ENCODE data around the gene CTSA. TPM values are rescaled to one million over a fixed set of nuclear protein-coding genes. Genes with fewer than 3 reads are reported as not detected.

The CTSA gene
- total and polyA plus RNA-seq, 2 of the 4 experiments (the other 2 are of a cell fraction): 19.0 to 312 TPM

DNA sequence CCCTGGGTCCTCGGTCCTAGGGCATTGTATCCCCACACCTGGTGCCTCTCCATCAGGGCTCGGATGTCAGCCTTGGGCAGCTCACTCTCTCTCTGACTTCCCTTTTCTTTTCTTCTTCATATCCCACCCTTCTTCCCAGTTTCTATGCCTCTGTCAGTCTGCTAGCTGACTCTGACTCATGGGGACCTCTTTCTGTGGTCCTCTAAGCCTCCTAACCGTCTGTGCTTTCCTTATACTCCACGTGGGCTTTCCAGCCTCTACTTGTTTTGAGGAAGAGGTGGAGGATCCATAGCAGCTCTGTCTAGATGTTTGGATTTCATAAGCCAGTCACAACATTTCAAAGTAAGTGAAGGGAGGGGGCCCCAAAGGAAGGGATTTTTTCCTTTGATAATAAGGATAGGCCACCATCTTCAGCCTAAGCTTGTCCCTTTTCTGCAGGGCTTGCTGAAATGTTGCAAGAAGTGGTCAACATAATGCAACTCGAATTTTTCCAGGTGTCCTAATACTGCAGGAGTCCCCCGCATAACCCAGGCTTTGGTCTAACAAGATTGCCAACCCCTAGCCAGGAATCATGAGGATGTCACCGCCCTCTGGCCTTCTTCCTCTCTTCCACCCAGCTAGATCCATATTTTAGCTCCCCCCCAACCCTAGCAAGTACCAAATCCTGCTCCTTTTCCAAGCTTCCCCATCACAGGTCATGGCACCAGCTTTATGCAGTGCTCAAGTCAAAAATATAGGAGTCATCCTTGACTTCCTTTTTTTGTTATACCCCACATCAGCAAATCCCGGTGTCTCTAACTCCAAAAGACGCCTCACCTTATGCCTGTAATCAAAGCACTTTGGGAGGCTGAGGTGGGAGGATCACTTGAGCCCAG is 29.6 kb downstream of the CTSA start:
- H3K23ac ChIP-seq (ENCODE audit: low read depth, low read length): peak overlapping the region; percentile 49; the same call in 1 of the 2 replicates
- BruUV-seq (replicated peaks): no TSS peak
- H3K4me3 ChIP-seq (ENCODE audit: insufficient read depth, low read depth, low read length): no peak overlapping the region
- no peaks in the 10 kb centered on the region for H3K27me3 ChIP-seq (ENCODE audit: control insufficient read depth, insufficient read depth, low read length)
- peaks cover 30% of the 10 kb centered on the region for H3K4me1 ChIP-seq (ENCODE audit: control insufficient read depth, insufficient read depth, low read length)
- peak overlapping the region; percentile 85; the same call in 1 of the 2 replicates for H3K27ac ChIP-seq (ENCODE audit: insufficient read depth, low read length)
- no peaks in the 10 kb centered on the region; the same call in 1 of the 2 replicates for H3K9me1 ChIP-seq (ENCODE audit: insufficient read depth, low read length)
- peak overlapping the region; percentile 80 for H3K18ac ChIP-seq (ENCODE audit: low read depth, low read length)
- peak overlapping the region; percentile 85; the same call in 1 of the 3 replicates for H2BK15ac ChIP-seq (ENCODE audit: low read depth, low read length)
- no peak overlapping the region for H3K56ac ChIP-seq (ENCODE audit: extremely low read depth, insufficient read depth, low read length)
- POLR2A ChIA-PET (ENCODE audit: unreplicated experiment): interaction anchor here (0.7 kb wide), 1 partner anchor 14 kb away, joined by 3 read pairs; no protein-coding TSS in a partner anchor
- peak overlapping the region; percentile 95 for H2AK5ac ChIP-seq (ENCODE audit: low read depth, low read length)
- CTCF ChIA-PET: interaction anchor here (0.6 kb wide), 1 partner anchor 942 kb away, joined by 5 read pairs; no protein-coding TSS in a partner anchor
- H3K9ac ChIP-seq (ENCODE audit: low read depth, low read length): peak overlapping the region; percentile 55; the same call in 1 of the 2 replicates
- peak overlapping the region; percentile 73 for H3K4ac ChIP-seq (ENCODE audit: low read depth, low read length)
- H3K9me3 ChIP-seq (ENCODE audit: control insufficient read depth, insufficient read depth, low read length): no peaks in the 10 kb centered on the region
- H4K20me1 ChIP-seq (ENCODE audit: insufficient read depth, low read length): no peaks in the 10 kb centered on the region
- peak overlapping the region; percentile 81 for H2AFZ ChIP-seq (replicated peaks; ENCODE audit: low read length, poor library complexity)
- peak overlapping the region; percentile 80 for H2AK9ac ChIP-seq (replicated peaks; ENCODE audit: low read depth, low read length, poor library complexity)
- in situ Hi-C loops (cut with MboI; ENCODE audit: low sequenced_read_pairs) (loop anchor here (25.0 kb wide), 1 partner anchor 583 kb away; the partner anchor contains the start of gene SDC4), dilution Hi-C loops (cut with HindIII; ENCODE audit: low sequenced_read_pairs, unreplicated experiment) (no loop called here), intact Hi-C loops (cut with micrococcal nuclease) (no loop called here)
- H2BK20ac ChIP-seq (ENCODE audit: low read depth, low read length): peak overlapping the region; percentile 76
- H2BK5ac ChIP-seq (ENCODE audit: low read depth, low read length, poor library complexity, severe bottlenecking): peak overlapping the region; percentile 78
- H3K14ac ChIP-seq (replicated peaks; ENCODE audit: low read depth, low read length): peak overlapping the region; percentile 58; the same call in 1 of the 2 replicates
- no peaks in the 10 kb centered on the region for H3K36me3 ChIP-seq (ENCODE audit: control insufficient read depth, insufficient read depth, low read length)
- TF ChIP-seq, protein P1, sequence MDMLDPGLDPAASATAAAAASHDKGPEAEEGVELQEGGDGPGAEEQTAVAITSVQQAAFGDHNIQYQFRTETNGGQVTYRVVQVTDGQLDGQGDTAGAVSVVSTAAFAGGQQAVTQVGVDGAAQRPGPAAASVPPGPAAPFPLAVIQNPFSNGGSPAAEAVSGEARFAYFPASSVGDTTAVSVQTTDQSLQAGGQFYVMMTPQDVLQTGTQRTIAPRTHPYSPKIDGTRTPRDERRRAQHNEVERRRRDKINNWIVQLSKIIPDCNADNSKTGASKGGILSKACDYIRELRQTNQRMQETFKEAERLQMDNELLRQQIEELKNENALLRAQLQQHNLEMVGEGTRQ (IDR thresholded peaks at IDR 0.05; ENCODE audit: low read depth, low read length): peak; percentile 26; the same call in 1 of the 2 replicates
- TF ChIP-seq NFE2L2 (IDR thresholded peaks at IDR 0.05; ENCODE audit: low read depth, low read length): no peak
- H4K8ac ChIP-seq (ENCODE audit: low read depth in 2 of 2, low read length in 2 of 2): peak overlapping the region; percentile 62 to 71
- H4K91ac ChIP-seq (ENCODE audit: insufficient read depth, low read depth, low read length): peak overlapping the region; percentile 62
- DNase-seq: peak; percentile 50
- ATAC-seq (ENCODE audit: low read depth): no peak
- H4K5ac ChIP-seq (ENCODE audit: low read depth, low read length): peak overlapping the region; percentile 98
- peak overlapping the region; percentile 53 for H3K4me2 ChIP-seq (ENCODE audit: low read depth, low read length)
- peak overlapping the region; percentile 71 for H2BK120ac ChIP-seq (ENCODE audit: low read depth, low read length)
- no peaks in the 10 kb centered on the region for H3K79me1 ChIP-seq (ENCODE audit: low read depth in 1 of 2, low read length in 2 of 2)
- WGBS, 2 experiments (ENCODE audit: extremely low coverage in 2 of 2, insufficient read length in 1 of 2): 94% methylated on average over 2 of the region's 9 CpGs; no CpG with 5 or more reads in 1 of the 2 experiments
